ENCODE measurements around the gene BRPF3. TPM values are rescaled to one million over a fixed set of nuclear protein-coding genes. Genes with fewer than 3 reads are reported as not detected.
A peak's percentile ranks its signal among the peaks of the same experiment; 100 is the strongest.

BRPF3 gene
- total and polyA plus RNA-seq, 2 of the 13 experiments (the other 11 are each of a cell fraction or from before 2014, with no cell fraction given), result 12.3 to 22.9 TPM

GRCh38 chr6:36196113-36196879, at the start of gene BRPF3 (continued):
- TF ChIP-seq ZNF407 (CRISPR knock-in tag; IDR thresholded peaks at IDR 0.05; ENCODE audit: not compliant biosample characterization) (peak; percentile 51), USF2 (IDR thresholded peaks at IDR 0.05; ENCODE audit: low read depth, low read length) (no peak), USF2 (CRISPR knock-in tag; IDR thresholded peaks at IDR 0.05; ENCODE audit: borderline replicate concordance) (no peak), ZNF207 (IDR thresholded peaks at IDR 0.05; ENCODE audit: borderline replicate concordance) (no peak), ZNF367 (CRISPR knock-in tag; IDR thresholded peaks at IDR 0.05; ENCODE audit: borderline replicate concordance) (no peak), ZNF296 (CRISPR knock-in tag; conservative IDR thresholded peaks at IDR 0.05) (peak; percentile 72; the same call in 1 of the 2 replicates), HIVEP1 (CRISPR knock-in tag; IDR thresholded peaks at IDR 0.05) (peak; percentile 88), MAZ (IDR thresholded peaks at IDR 0.05; ENCODE audit: borderline replicate concordance, low read depth, low read length) (peak; percentile 61), MAZ (CRISPR knock-in tag; IDR thresholded peaks at IDR 0.05; ENCODE audit: low read depth) (peak; percentile 89), MLX (CRISPR knock-in tag; IDR thresholded peaks at IDR 0.05) (no peak), ZNF563 (CRISPR knock-in tag; IDR thresholded peaks at IDR 0.05) (peak; percentile 92), ZNF724P (CRISPR knock-in tag; IDR thresholded peaks at IDR 0.05; ENCODE audit: borderline replicate concordance) (peak; percentile 83; the same call in 1 of the 2 replicates), ZFP41 (CRISPR knock-in tag; IDR thresholded peaks at IDR 0.05; ENCODE audit: borderline replicate concordance) (no peak), MYNN (CRISPR knock-in tag; IDR thresholded peaks at IDR 0.05; ENCODE audit: low read depth) (no peak), ZNF331 (CRISPR knock-in tag; IDR thresholded peaks at IDR 0.05) (0 out of 2 replicates have a peak, but pooled peaks have one; percentile 10), ZNF839 (CRISPR knock-in tag; IDR thresholded peaks at IDR 0.05; ENCODE audit: borderline replicate concordance) (no peak), ZNF224 (CRISPR knock-in tag; IDR thresholded peaks at IDR 0.05) (no peak; the same call in 1 of the 2 replicates), NFATC3 (CRISPR knock-in tag; IDR thresholded peaks at IDR 0.05) (no peak)

Measured in HepG2 (cell line).